Prostate gland (tissue), 2 donors: Measurements from ENCODE around the gene CAMSAP2. TPM values are rescaled to one million over a fixed set of nuclear protein-coding genes. Genes with fewer than 3 reads are reported as not detected.

ENCODE experiments used
- DNase-seq: peaks from one replicate; pipeline ENCODE4 v3.0.0-alpha.2; 2019; ENCODE audit warnings: low spot score
- H3K27ac ChIP-seq, 2 donors: fragments of 200-600 bp; sonication (generic); 2 replicates each; pipeline ENCODE4 v1.5.1; 2017 to 2019
- H3K27me3 ChIP-seq: fragments of 200-600 bp; sonication (generic); replicated peaks from 2 replicates; pipeline ENCODE4 v1.5.1; 2019; ENCODE audit not compliant: insufficient read depth
- H3K36me3 ChIP-seq, 2 donors: fragments of 200-600 bp; sonication (generic); 1 replicate in 1 of 2; 2 replicates in 1 of 2; pipeline versions ENCODE4 v1.5.1 to v1.8.1; 2017 to 2019
- H3K4me1 ChIP-seq: fragments of 200-600 bp; sonication (generic); replicated peaks from 2 replicates; pipeline ENCODE4 v1.5.1; 2019
- H3K4me3 ChIP-seq, 2 donors: fragments of 200-600 bp; sonication (generic); 2 replicates each; pipeline ENCODE4 v1.5.1; 2017 to 2019
- H3K9me3 ChIP-seq: fragments of 200-600 bp; sonication (generic); 2 replicates; pipeline ENCODE4 v1.5.1; 2017
- POLR2A ChIP-seq: fragments of 450-650 bp; IDR thresholded peaks from one replicate; pipeline ENCODE4 v1.6.1; 2016; ENCODE audit warnings: antibody characterized with exemption, mild to moderate bottlenecking
- POLR2AphosphoS5 ChIP-seq: sonication (generic); formaldehyde crosslinking; IDR thresholded peaks from one replicate; pipeline ENCODE4 v1.6.1; 2017; ENCODE audit warnings: antibody characterized with exemption
- WGBS: methylation state at CpG from one replicate; pipeline ENCODE4 v1.1.5; 2018; 5-methylcytosine and 5-hydroxymethylcytosine counted together
- intact Hi-C: fragments of 100-400 bp; cut with DNase I; formaldehyde crosslinking; loops from one replicate; pipeline ENCODE4 v1.14.2; 2022
- total RNA-seq, 2 donors: library from RNA; depleted of rRNA; stranded (reverse); fragments of >200 nt; gene quantifications; one replicate each; pipeline ENCODE4 v1.1.0, GENCODE V29; 2016
- TF ChIP-seq, protein P1 (sequence below), 4 experiments: fragments of 200-600 bp in 2 of 4; fragments of 450-650 bp in 2 of 4; sonication (generic) in 2 of 4; IDR thresholded peaks; 1 replicate in 3 of 4; 2 replicates in 1 of 4; pipeline ENCODE4 v1.5.1; 2016 to 2019; ENCODE audit warnings: antibody characterized with exemption in 4 of 4, mild to moderate bottlenecking in 2 of 4, moderate library complexity in 2 of 4

The CAMSAP2 gene
- total RNA-seq, 2 donors from 2014 or later, result 15.8 to 22.8 TPM

DNA sequence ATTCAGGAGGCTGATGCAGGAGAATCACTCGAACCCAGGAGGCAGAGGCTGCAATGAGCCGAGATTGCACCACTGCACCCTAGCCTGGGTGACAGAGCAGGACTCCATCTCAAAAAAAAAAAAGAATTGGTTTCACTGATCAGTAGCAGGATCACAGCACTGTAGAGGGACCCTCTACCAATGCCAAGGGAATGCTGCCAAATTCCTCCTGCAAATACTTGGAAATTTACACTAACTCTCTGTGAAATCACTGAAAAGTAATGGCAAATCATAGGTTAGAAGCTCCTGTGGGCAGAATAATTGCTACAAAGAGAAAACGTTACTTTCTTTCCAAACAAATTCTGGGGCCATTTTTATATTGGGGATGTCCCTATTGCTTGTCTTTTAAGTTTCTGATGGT is 127.4 kb downstream of the CAMSAP2 start:
- no peak for DNase-seq
- WGBS, result 74% methylated on average over 3 of the region's 3 CpGs
- Histone ChIP-seq H3K36me3 (no peaks in the 10 kb centered on the region), H3K4me3 (no peak overlapping the region), H3K27ac (no peak overlapping the region), H3K4me1 (no peaks in the 10 kb centered on the region), H3K27me3 (no peaks in the 10 kb centered on the region), H3K9me3 (no peaks in the 10 kb centered on the region)
- intact Hi-C loops, result no loop called here
- TF ChIP-seq, protein P1, sequence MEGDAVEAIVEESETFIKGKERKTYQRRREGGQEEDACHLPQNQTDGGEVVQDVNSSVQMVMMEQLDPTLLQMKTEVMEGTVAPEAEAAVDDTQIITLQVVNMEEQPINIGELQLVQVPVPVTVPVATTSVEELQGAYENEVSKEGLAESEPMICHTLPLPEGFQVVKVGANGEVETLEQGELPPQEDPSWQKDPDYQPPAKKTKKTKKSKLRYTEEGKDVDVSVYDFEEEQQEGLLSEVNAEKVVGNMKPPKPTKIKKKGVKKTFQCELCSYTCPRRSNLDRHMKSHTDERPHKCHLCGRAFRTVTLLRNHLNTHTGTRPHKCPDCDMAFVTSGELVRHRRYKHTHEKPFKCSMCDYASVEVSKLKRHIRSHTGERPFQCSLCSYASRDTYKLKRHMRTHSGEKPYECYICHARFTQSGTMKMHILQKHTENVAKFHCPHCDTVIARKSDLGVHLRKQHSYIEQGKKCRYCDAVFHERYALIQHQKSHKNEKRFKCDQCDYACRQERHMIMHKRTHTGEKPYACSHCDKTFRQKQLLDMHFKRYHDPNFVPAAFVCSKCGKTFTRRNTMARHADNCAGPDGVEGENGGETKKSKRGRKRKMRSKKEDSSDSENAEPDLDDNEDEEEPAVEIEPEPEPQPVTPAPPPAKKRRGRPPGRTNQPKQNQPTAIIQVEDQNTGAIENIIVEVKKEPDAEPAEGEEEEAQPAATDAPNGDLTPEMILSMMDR (IDR thresholded peaks at IDR 0.05), result no peak
- TF ChIP-seq POLR2A (no peak), POLR2AphosphoS5 (no peak)

DNA sequence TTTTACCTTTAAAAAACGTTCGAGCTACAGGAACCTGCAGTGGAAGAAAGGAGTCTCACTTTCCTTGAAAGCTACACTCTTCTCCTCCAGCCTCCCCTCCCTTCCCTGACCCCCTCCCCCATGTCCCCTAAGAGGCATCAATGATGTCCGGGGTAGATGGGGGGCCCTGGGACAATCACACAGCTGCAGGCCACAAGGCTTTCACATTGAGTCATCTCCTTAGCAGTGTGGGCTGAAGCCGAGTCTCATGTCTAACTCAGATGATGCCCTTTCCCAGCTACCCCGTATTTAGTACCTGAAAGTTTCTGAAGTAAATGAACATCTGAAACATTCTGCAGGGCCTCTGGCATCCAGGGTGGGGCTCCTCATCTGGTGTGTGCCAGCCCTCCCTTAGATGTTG is 127.8 kb downstream of the CAMSAP2 start:
- intact Hi-C loops, result no loop called here
- no peaks in the 10 kb centered on the region for H3K27me3 ChIP-seq

DNA sequence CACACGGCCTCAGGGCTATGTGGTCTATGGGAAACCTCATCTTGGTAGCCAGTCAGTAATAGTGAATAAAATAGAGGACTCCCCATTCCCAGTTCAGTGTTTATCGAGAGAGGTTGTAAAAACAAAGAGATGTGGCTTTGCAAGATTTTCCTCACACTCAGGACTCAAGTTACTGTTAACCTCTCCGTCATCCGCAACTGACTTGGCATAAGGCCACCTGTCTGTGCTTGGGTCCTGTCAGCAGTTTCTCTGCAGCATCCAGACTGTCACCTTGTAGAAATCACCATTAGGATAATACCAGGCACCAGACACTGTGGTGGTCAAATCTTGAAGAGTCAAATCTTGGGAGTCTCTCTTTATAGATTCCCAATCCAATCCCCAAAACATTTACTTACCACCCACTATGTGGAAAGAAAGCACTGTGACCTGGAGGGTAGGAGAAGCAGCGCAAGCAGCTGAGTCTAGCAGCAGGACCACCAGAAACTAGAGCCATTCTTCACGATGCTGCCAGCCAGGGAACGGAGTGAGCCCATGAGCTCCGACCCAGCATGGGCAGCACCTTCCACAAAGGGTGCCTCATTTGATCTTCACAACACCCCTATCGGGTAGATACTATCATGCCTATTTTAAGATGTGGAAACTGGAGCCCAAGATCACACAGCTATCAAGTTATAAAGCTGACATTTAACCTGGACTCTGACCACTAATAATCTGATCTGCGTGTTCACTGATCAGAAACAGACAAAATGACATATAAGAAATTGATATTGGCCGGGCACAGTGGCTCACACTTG is 128.5 kb downstream of the CAMSAP2 start:
- 47% methylated on average over 11 of the region's 11 CpGs for WGBS
- intact Hi-C loops, result no loop called here
- DNase-seq, result no peak
- TF ChIP-seq POLR2AphosphoS5 (no peak), POLR2A (no peak)
- TF ChIP-seq, protein P1 (IDR thresholded peaks at IDR 0.05), result no peak
- H3K4me1 ChIP-seq, result no peaks in the 10 kb centered on the region
- H3K27me3 ChIP-seq, result peaks cover 2% of the 10 kb centered on the region
- H3K27ac ChIP-seq, result no peak overlapping the region
- no peaks in the 10 kb centered on the region for H3K9me3 ChIP-seq
- no peak overlapping the region for H3K4me3 ChIP-seq
- no peaks in the 10 kb centered on the region for H3K36me3 ChIP-seq

More for the DNA sequence above, 127.8 kb downstream of the CAMSAP2 start:
- Histone ChIP-seq H3K9me3 (no peaks in the 10 kb centered on the region), H3K36me3 (no peaks in the 10 kb centered on the region), H3K27ac (no peak overlapping the region), H3K4me1 (no peaks in the 10 kb centered on the region), H3K4me3 (no peak overlapping the region)
- 33% methylated on average over 5 of the region's 5 CpGs for WGBS
- DNase-seq, result no peak
- no peak for TF ChIP-seq POLR2AphosphoS5
- no peak for TF ChIP-seq POLR2A
- TF ChIP-seq, protein P1 (IDR thresholded peaks at IDR 0.05), result no peak

DNA sequence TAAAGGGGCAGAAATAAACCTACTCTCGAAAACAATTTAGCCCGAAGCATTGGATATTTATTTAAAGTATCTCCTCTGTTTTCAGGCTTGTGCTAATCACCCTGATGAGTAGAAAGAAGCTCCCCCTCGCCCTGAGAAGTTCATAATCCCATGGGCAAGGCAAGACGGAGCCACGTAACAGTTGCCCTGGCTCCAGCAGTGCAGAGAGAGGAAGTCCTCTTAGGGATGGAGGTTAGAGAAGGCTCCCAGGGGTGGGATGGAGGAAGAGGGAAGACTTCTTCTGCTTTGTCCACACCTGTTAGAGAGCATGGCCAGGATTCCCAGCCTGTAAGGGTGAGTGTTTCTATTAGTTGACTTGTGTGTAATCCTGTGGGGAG is 130.7 kb downstream of the CAMSAP2 start:
- intact Hi-C loops, result no loop called here
- peaks cover 5% of the 10 kb centered on the region for H3K4me1 ChIP-seq
- no peak overlapping the region for H3K4me3 ChIP-seq
- H3K9me3 ChIP-seq, result no peaks in the 10 kb centered on the region
- H3K27ac ChIP-seq, result no peak overlapping the region
- H3K36me3 ChIP-seq, result no peaks in the 10 kb centered on the region
- TF ChIP-seq POLR2AphosphoS5 (no peak), POLR2A (no peak)
- TF ChIP-seq, protein P1 (IDR thresholded peaks at IDR 0.05), result no peak
- peaks cover 11% of the 10 kb centered on the region for H3K27me3 ChIP-seq
- DNase-seq, result no peak
- WGBS, result 89% methylated on average over 5 of the region's 5 CpGs
